ENCODE measurements around the gene TRIM71.

GRCh38 chr3:32848215-32848614 is 30.4 kb downstream of the TRIM71 start:
- TF ChIP-seq CTCF (IDR thresholded peaks at IDR 0.05) = no peak
- no peak for TF ChIP-seq POLR2A (IDR thresholded peaks at IDR 0.05)

All from Peyer's patch (tissue), 4 donors.